ENCODE measurements around the gene ADSS1.

DNA sequence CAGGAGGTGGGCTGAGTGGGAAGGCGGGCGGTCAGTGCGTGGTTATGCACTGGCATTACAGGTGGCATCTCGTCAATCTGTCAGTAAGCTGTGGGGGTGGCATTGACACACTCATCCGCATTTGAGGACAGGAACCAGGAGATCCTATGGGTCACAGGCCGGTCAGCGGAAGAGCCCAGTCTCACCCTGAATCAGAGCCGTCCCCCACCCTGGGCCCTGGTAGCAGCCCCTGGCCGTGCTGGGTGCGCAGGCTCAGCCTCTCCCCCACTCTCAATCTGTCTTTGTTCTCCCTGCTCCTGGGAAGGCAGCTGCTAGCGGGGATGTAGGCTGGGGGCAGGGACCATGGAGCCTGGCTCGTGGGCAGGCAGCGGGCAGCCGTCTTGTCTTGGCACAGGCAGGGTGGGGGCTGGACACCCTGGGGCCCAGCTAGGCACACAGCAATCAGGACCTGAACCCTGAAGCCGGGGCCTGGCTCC lies 29.5 kb upstream of the ADSS1 start:
- TF ChIP-seq, protein P1, sequence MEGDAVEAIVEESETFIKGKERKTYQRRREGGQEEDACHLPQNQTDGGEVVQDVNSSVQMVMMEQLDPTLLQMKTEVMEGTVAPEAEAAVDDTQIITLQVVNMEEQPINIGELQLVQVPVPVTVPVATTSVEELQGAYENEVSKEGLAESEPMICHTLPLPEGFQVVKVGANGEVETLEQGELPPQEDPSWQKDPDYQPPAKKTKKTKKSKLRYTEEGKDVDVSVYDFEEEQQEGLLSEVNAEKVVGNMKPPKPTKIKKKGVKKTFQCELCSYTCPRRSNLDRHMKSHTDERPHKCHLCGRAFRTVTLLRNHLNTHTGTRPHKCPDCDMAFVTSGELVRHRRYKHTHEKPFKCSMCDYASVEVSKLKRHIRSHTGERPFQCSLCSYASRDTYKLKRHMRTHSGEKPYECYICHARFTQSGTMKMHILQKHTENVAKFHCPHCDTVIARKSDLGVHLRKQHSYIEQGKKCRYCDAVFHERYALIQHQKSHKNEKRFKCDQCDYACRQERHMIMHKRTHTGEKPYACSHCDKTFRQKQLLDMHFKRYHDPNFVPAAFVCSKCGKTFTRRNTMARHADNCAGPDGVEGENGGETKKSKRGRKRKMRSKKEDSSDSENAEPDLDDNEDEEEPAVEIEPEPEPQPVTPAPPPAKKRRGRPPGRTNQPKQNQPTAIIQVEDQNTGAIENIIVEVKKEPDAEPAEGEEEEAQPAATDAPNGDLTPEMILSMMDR (IDR thresholded peaks at IDR 0.05) = no peak
- TF ChIP-seq POLR2A (IDR thresholded peaks at IDR 0.05) = no peak

All from Peyer's patch (tissue), 4 donors.